Measurements from ENCODE around the gene NTNG1. TPM values are rescaled to one million over a fixed set of nuclear protein-coding genes. Genes with fewer than 3 reads are reported as not detected.

NTNG1 gene
- total and polyA plus RNA-seq, 2 of the 13 experiments (the other 11 are each of a cell fraction or from before 2014, with no cell fraction given), result not detected

DNA sequence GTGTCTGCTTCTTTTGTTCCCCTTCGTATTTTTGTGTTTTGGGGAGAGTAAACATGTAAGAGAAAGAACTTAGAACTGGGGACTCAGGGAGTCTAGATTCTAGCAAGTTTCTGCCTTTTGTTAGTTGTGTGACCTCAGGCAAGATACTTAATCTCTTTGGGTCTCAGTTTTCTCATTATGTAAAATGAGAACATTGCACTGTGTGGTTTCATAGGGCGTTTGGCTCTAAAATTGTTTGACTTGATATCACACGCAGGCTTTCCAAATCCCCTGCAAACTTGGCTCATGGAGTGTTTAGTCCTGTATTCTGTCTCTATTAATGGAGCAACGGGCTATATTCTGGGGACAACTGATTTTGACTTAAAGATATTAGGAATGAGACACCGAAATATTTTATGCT lies 57.7 kb downstream of the NTNG1 start (continued):
- TF ChIP-seq, protein P1, sequence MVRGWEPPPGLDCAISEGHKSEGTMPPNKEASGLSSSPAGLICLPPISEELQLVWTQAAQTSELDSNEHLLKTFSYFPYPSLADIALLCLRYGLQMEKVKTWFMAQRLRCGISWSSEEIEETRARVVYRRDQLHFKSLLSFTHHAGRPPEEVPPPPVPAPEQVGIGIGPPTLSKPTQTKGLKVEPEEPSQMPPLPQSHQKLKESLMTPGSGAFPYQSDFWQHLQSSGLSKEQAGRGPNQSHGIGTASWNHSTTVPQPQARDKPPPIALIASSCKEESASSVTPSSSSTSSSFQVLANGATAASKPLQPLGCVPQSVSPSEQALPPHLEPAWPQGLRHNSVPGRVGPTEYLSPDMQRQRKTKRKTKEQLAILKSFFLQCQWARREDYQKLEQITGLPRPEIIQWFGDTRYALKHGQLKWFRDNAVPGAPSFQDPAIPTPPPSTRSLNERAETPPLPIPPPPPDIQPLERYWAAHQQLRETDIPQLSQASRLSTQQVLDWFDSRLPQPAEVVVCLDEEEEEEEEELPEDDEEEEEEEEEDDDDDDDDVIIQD (CRISPR knock-in tag; IDR thresholded peaks at IDR 0.05; ENCODE audit: low read depth), result no peak
- no peak for TF ChIP-seq HOXA5 (CRISPR knock-in tag; IDR thresholded peaks at IDR 0.05)
- no peak for TF ChIP-seq KLF12 (CRISPR knock-in tag; IDR thresholded peaks at IDR 0.05; ENCODE audit: borderline replicate concordance)
- TF ChIP-seq SRSF1 (optimal IDR thresholded peaks at IDR 0.05; ENCODE audit: low read depth, low read length), result no peak
- no peak for TF ChIP-seq AHR (CRISPR knock-in tag; IDR thresholded peaks at IDR 0.05)
- TF ChIP-seq MIER3 (CRISPR knock-in tag; IDR thresholded peaks at IDR 0.05; ENCODE audit: borderline replicate concordance), result no peak
- no peak for TF ChIP-seq ZNF460 (CRISPR knock-in tag; IDR thresholded peaks at IDR 0.05; ENCODE audit: borderline replicate concordance)

DNA sequence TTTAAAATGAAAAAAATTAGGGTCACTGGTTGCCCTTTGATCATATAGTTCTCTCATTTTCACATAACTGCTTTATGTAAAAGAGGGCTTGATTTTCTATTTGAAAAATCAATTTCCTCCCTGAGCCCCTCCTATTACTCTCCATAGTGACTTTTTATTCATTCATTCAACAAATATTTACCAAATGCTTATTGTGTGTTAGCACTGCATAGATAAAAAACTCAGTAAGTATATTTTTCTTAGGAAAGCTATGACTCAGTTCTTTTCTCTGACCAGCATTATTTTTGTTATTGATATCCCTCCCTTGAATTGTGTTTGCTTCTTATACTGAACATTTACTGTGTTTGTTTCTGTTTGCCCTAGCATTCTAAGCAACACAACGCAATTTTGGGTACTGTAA lies 59.8 kb downstream of the NTNG1 start:
- intact Hi-C loops (cut with micrococcal nuclease; ENCODE audit: unreplicated experiment), result no loop called here

More for the DNA sequence above, 59.8 kb downstream of the NTNG1 start:
- ChIA-PET CTCF (ENCODE audit: low intra/inter-chr PET ratio, low total read pairs) (no interaction called here), POLR2A (no interaction called here)
- H3K79me2 ChIP-seq (ENCODE audit: insufficient read depth, low read length), result no peaks in the 10 kb centered on the region
- DNase-seq (ENCODE audit: low spot score), result no peak
- BruUV-seq (replicated peaks), result no TSS peak
- H3K4me1 ChIP-seq (ENCODE audit: insufficient read depth, low read length), result no peaks in the 10 kb centered on the region
- no peak overlapping the region for H3K4me2 ChIP-seq (ENCODE audit: low read depth, low read length)
- no peak overlapping the region for H2AFZ ChIP-seq (ENCODE audit: low read length)
- no peaks in the 10 kb centered on the region for H4K20me1 ChIP-seq (ENCODE audit: insufficient read depth, low read length)
- H3K9me3 ChIP-seq (ENCODE audit: low read length), result no peaks in the 10 kb centered on the region; the same call in 1 of the 2 replicates
- H3K9ac ChIP-seq (ENCODE audit: insufficient read depth, low read depth, low read length), result no peak overlapping the region
- TF ChIP-seq NPAS2 (CRISPR knock-in tag; IDR thresholded peaks at IDR 0.05; ENCODE audit: borderline replicate concordance) (no peak), RFXAP (CRISPR knock-in tag; IDR thresholded peaks at IDR 0.05; ENCODE audit: borderline replicate concordance) (no peak), RFX1 (IDR thresholded peaks at IDR 0.05) (no peak), MAFK (conservative IDR thresholded peaks at IDR 0.05 in 1 of 2, IDR thresholded peaks at IDR 0.05 in 1 of 2; ENCODE audit: low read length in 2 of 2) (no peak), SIN3A (IDR thresholded peaks at IDR 0.05; ENCODE audit: borderline replicate concordance, low read depth, low read length) (no peak)
- TF ChIP-seq, protein P2, sequence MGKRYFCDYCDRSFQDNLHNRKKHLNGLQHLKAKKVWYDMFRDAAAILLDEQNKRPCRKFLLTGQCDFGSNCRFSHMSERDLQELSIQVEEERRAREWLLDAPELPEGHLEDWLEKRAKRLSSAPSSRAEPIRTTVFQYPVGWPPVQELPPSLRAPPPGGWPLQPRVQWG (CRISPR knock-in tag; IDR thresholded peaks at IDR 0.05; ENCODE audit: borderline replicate concordance, low read depth), result no peak
- TF ChIP-seq, protein P3, sequence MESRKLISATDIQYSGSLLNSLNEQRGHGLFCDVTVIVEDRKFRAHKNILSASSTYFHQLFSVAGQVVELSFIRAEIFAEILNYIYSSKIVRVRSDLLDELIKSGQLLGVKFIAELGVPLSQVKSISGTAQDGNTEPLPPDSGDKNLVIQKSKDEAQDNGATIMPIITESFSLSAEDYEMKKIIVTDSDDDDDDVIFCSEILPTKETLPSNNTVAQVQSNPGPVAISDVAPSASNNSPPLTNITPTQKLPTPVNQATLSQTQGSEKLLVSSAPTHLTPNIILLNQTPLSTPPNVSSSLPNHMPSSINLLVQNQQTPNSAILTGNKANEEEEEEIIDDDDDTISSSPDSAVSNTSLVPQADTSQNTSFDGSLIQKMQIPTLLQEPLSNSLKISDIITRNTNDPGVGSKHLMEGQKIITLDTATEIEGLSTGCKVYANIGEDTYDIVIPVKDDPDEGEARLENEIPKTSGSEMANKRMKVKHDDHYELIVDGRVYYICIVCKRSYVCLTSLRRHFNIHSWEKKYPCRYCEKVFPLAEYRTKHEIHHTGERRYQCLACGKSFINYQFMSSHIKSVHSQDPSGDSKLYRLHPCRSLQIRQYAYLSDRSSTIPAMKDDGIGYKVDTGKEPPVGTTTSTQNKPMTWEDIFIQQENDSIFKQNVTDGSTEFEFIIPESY (CRISPR knock-in tag; IDR thresholded peaks at IDR 0.05), result no peak
- no peak for ATAC-seq
- no peaks in the 10 kb centered on the region for H3K36me3 ChIP-seq (replicated peaks in 1 of 2; ENCODE audit: control insufficient read depth in 1 of 2, insufficient read depth in 2 of 2, low read length in 2 of 2)
- no peak for FAIRE-seq
- no peak overlapping the region for H3K4me3 ChIP-seq (replicated peaks in 1 of 3; ENCODE audit: insufficient read depth in 1 of 3, low read depth in 2 of 3, low read length in 3 of 3)
- in situ Hi-C loops (cut with HindIII; ENCODE audit: extremely low pct_ligation_motif_present, low pct_unique_long_range_greater_than_20kb), result no loop called here
- no peaks in the 10 kb centered on the region; a peak in 1 of 5 replicates for H3K27me3 ChIP-seq (ENCODE audit: control insufficient read depth in 1 of 2, insufficient read depth in 2 of 2, low read length in 2 of 2)
- 2% methylated on average over 1 of the region's 1 CpG for WGBS (ENCODE audit: low lambda C conversion rate)
- H3K27ac ChIP-seq (ENCODE audit: extremely low read length, insufficient read depth, low read length), result no peak overlapping the region
